ENCODE measurements around the gene RAB31.

RAB31 gene

DNA sequence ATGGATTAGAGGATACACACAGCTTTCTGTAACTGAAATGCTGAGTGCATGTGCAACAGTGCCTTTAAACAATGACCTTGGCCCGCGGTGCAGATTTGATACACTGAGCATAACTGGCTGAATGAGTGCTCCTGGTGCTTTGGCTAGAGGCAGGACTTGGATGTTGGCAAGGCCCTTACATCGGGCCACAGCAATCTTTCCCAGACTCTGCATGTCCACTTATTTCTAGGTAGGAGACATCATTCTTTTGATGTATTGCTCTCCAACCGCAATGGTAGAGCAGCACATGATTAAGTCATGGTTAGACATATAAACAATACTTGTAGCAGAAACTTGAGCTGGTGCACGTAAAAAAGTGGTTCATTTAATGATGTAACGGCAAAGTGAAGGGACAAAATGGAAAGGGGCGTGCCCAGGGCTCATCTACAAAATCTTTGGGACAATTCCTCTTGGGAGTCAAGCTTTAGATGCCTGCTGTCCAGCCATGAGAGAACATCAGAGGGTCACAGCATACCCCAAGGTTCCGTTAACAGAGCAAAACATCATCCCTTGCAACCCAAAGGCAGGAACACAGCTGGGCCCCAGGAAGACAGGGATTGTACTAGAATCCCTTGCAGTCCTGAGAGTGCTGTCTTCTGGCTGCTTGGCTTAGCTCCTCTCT is 43.4 kb downstream of the RAB31 start:
- H3K36me3 ChIP-seq (ENCODE audit: insufficient read depth, low read length), result no peaks in the 10 kb centered on the region
- H3K27me3 ChIP-seq (ENCODE audit: insufficient read depth, low read length, poor library complexity), result peaks cover 8% of the 10 kb centered on the region
- DNase-seq, result no peak
- no peaks in the 10 kb centered on the region for H3K9me3 ChIP-seq (ENCODE audit: insufficient read depth, low read length, severe bottlenecking)
- no peak overlapping the region for H3K9ac ChIP-seq (ENCODE audit: low read depth, low read length)
- H2AFZ ChIP-seq (ENCODE audit: low read depth, low read length), result no peak overlapping the region
- H3K4me3 ChIP-seq (ENCODE audit: low read depth in 1 of 2, low read length in 2 of 2), result no peak overlapping the region
- TF ChIP-seq EZH2 (IDR thresholded peaks at IDR 0.05; ENCODE audit: borderline replicate concordance, low read depth, low read length, severe bottlenecking), result no peak
- TF ChIP-seq, protein P1, sequence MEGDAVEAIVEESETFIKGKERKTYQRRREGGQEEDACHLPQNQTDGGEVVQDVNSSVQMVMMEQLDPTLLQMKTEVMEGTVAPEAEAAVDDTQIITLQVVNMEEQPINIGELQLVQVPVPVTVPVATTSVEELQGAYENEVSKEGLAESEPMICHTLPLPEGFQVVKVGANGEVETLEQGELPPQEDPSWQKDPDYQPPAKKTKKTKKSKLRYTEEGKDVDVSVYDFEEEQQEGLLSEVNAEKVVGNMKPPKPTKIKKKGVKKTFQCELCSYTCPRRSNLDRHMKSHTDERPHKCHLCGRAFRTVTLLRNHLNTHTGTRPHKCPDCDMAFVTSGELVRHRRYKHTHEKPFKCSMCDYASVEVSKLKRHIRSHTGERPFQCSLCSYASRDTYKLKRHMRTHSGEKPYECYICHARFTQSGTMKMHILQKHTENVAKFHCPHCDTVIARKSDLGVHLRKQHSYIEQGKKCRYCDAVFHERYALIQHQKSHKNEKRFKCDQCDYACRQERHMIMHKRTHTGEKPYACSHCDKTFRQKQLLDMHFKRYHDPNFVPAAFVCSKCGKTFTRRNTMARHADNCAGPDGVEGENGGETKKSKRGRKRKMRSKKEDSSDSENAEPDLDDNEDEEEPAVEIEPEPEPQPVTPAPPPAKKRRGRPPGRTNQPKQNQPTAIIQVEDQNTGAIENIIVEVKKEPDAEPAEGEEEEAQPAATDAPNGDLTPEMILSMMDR (IDR thresholded peaks at IDR 0.05; ENCODE audit: borderline replicate concordance, extremely low read depth, low read length, poor library complexity, severe bottlenecking), result no peak
- no peaks in the 10 kb centered on the region for H3K79me2 ChIP-seq (ENCODE audit: insufficient read depth, low read length)
- no peak overlapping the region for H3K4me2 ChIP-seq (ENCODE audit: insufficient read depth, low read length)
- H3K4me1 ChIP-seq (ENCODE audit: insufficient read depth, low read length), result no peaks in the 10 kb centered on the region
- no peak overlapping the region for H3K27ac ChIP-seq (ENCODE audit: low read length)
- H4K20me1 ChIP-seq (ENCODE audit: insufficient read depth, low read length), result no peaks in the 10 kb centered on the region
- ATAC-seq (ENCODE audit: insufficient read depth, low read depth), result no peak

GRCh38 chr18:9753846-9754245 is 45.7 kb downstream of the RAB31 start:
- H3K4me2 ChIP-seq (ENCODE audit: insufficient read depth, low read length), result no peak overlapping the region
- no peaks in the 10 kb centered on the region for H3K4me1 ChIP-seq (ENCODE audit: insufficient read depth, low read length)
- no peak overlapping the region for H2AFZ ChIP-seq (ENCODE audit: low read depth, low read length)
- no peak for TF ChIP-seq EZH2 (IDR thresholded peaks at IDR 0.05; ENCODE audit: borderline replicate concordance, low read depth, low read length, severe bottlenecking)
- TF ChIP-seq, protein P1 (IDR thresholded peaks at IDR 0.05; ENCODE audit: borderline replicate concordance, extremely low read depth, low read length, poor library complexity, severe bottlenecking), result no peak
- DNase-seq (no peak), ATAC-seq (ENCODE audit: insufficient read depth, low read depth) (no peak)
- no peak overlapping the region for H3K9ac ChIP-seq (ENCODE audit: low read depth, low read length)
- no peak overlapping the region for H3K4me3 ChIP-seq (ENCODE audit: low read depth in 1 of 2, low read length in 2 of 2)
- no peak overlapping the region for H3K27ac ChIP-seq (ENCODE audit: low read length)
- no peaks in the 10 kb centered on the region for H3K9me3 ChIP-seq (ENCODE audit: insufficient read depth, low read length, severe bottlenecking)
- H3K36me3 ChIP-seq (ENCODE audit: insufficient read depth, low read length), result no peaks in the 10 kb centered on the region
- peaks cover 4% of the 10 kb centered on the region for H3K27me3 ChIP-seq (ENCODE audit: insufficient read depth, low read length, poor library complexity)
- H3K79me2 ChIP-seq (ENCODE audit: insufficient read depth, low read length), result no peaks in the 10 kb centered on the region
- no peaks in the 10 kb centered on the region for H4K20me1 ChIP-seq (ENCODE audit: insufficient read depth, low read length)

DNA sequence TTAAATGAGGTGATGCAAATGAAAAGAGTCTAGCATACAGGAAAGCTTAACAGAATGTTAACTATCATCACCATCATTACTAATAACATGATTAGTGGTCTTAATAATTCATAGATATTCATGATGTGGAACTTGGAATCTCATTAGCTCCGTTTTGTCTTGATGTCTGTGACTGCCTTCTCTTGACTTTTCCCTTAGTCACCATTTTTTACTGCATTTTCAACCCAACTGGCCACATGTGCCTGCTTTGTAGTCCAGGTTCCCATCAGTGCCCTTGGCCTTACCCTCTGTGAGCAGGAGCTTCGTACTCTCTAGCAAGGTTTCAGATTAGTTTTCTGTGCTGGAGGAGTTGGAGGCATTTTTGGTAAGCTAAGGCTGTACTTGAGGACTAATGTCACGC is 47.0 kb downstream of the RAB31 start:
- Histone ChIP-seq H2AFZ (ENCODE audit: low read depth, low read length) (no peak overlapping the region), H3K27ac (ENCODE audit: low read length) (no peak overlapping the region), H3K4me2 (ENCODE audit: insufficient read depth, low read length) (no peak overlapping the region), H3K9ac (ENCODE audit: low read depth, low read length) (no peak overlapping the region), H3K79me2 (ENCODE audit: insufficient read depth, low read length) (no peaks in the 10 kb centered on the region), H3K4me3 (ENCODE audit: low read depth in 1 of 2, low read length in 2 of 2) (no peak overlapping the region), H3K9me3 (ENCODE audit: insufficient read depth, low read length, severe bottlenecking) (no peaks in the 10 kb centered on the region), H3K36me3 (ENCODE audit: insufficient read depth, low read length) (no peaks in the 10 kb centered on the region), H4K20me1 (ENCODE audit: insufficient read depth, low read length) (no peaks in the 10 kb centered on the region), H3K27me3 (ENCODE audit: insufficient read depth, low read length, poor library complexity) (peaks cover 4% of the 10 kb centered on the region), H3K4me1 (ENCODE audit: insufficient read depth, low read length) (no peaks in the 10 kb centered on the region)
- ATAC-seq (ENCODE audit: insufficient read depth, low read depth) (no peak), DNase-seq (no peak)
- no peak for TF ChIP-seq EZH2 (IDR thresholded peaks at IDR 0.05; ENCODE audit: borderline replicate concordance, low read depth, low read length, severe bottlenecking)
- TF ChIP-seq, protein P1 (IDR thresholded peaks at IDR 0.05; ENCODE audit: borderline replicate concordance, extremely low read depth, low read length, poor library complexity, severe bottlenecking), result no peak

Measured in DND-41 (cell line).